GM10847 (cell line): ENCODE results near the gene ADAMTS17.

Experiments
- POLR2A ChIP-seq: IDR thresholded peaks from 2 replicates; pipeline ENCODE4 v1.6.1; 2011; ENCODE audit not compliant: insufficient read length; ENCODE audit errors: extremely low read depth

ADAMTS17 gene

DNA sequence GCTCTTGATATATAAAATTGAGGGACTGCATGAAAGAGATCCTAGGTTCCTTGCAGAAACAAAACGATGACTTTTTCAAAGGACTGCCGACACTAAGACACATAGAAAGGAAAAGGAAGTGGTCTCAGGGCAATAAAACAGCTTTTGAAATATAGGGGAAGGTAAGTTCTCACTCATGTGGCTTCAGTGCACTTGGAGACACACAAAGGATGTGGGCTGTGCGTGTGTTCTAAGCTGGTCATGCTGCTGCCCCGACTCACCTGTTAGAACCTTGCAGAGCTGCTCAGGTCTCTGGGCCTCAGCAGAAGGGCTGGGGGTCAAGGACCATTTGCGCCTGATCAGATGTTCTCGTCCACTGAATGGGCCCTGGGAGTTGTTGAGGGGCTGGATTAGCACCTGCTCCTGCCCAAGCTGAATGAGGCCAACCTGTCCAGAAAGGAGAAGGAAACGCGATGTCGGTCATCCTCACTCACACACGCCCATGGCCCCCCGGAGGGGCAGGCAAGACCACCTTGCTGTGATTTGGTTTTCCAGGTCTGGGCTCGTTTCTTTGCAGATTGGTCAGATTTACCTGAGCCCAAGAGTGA is 11.1 kb downstream of the ADAMTS17 start:
- TF ChIP-seq POLR2A, result no peak

DNA sequence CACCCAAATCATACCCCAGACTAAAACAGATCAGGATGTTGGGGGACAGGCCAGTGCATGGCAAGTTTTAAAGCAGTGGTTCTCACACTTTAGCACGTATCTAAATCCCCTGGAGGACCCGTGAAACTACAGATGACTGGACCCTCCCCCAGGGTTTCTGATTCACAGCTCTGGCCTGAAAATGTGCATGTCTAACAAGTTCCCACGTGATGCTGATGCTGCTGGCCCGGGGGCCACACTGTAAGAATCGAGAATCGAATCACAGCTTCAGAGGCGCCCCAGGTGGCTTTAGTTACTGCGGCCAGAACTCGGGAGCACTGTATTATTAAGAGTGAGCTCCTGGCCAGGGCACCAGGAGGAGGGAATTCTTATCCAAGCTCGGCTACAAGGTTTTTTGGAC is 11.6 kb downstream of the ADAMTS17 start:
- no peak for TF ChIP-seq POLR2A

DNA sequence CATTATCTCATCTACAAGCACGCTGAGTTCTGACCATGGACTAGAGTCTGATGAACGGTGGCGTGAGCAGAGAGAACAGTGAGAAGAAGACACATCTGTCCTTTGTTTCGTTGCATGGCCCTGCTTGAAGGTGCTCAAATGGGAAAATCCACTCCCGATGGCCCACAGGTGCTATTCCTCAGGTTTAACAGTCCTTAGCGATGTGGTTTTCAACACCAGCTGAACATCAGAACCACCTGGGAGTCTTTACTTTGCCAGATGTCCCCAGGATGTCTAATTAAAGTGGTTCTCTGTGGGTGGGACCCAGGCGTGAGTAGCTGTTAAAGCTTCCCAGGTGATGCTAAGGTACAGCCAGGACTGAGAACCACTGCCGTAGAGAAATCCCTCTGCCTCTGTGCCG is 13.0 kb downstream of the ADAMTS17 start:
- TF ChIP-seq POLR2A, result no peak

DNA sequence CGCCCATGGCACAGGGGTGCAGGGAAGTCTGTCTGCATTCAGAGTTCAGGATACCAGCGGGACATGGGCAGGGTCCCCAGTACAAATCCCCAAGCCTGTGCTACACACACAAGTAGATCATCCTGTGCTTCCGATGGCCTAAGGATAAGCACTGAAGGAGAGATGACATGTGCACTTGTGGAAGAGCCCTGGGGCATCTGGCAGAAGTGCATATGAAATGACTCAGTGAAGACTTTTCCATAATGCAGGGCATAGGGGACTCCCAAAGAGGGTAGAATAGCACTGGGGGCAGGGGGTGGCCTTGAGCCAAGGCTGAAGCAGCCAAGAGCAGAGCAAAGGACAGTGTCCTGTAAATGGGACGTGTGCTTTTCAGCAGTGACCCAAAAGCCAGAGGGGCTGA is 22.9 kb downstream of the ADAMTS17 start:
- no peak for TF ChIP-seq POLR2A

DNA sequence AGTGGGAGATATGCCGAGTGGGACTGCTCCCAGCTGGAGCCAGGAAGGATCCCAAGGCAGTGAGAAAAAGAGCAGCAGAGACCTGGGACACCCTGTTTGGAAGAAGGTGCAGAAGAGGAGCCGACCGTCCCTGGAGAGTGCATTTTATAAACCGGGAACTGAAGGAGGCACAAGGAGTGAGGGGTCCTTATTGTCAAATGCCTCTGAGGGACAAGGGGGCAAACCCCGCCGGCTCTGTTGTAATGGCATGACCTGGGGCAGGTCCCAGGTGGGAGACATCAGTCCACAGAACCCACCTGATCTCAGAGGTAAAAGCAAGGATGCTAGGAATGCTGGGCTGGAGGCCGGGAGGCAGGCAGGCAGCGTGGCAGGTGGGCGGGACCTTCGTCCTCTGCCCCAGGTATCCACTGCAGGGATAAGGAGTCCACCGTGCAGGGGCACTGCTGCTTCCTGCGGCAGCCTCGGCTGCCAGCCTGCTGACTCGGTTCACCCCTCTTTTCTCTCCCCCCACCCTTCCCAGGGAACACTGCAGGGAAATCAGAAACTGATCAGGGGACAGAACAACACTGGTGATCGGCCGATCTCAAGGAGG is 26.9 kb downstream of the ADAMTS17 start:
- no peak for TF ChIP-seq POLR2A

DNA sequence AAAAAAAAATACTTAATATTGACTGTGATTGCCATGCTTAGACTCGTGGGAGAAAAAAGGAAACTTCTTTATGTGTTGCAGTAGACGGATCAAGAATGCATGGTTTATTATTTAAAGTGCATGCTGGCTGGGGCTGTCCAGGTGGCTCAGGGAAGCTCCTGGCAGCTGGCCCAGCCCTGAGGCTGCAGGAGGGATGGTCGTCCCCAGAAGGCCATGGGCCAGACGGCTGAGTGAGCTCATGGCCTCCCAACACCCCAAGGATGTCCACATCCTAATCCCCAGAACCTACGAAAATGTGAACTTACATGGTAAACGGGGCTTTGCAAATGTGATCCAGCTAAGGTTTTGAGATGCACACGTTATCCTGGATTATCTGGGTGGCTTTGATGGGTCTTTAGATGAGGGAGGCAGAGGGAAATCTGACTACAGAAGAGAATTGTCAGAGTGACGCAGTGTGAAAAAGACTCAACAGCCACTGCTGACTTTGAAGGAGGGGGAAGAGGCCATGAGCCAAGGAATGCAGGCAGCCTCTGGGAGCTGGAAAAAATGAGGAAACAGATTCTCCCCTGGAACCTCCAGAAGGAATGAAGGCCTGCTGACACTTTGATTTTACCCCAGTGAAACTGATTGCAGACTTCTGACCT is 29.8 kb downstream of the ADAMTS17 start:
- no peak for TF ChIP-seq POLR2A

DNA sequence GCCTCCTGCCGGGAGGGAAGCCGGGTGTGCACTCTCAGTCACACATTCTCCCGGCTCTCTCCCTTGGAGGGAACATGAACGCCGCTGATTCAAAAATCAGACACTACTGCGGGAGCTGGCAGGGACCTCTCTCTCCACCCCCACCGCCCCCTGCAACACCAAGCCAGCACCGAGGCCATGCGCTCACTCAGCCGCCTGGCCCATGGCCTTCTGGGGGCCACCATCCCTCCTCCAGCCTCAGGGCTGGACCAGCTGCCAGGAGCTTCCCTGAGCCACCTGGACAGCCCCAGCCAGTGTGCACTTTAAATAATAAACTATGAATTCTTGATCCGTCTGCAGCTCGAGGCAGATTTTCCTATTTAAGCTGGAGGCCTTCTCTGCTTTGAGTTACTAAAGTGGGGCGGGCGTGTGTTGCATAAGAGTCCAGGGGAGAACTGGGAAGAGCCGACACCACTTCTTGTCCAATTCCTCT is 30.6 kb downstream of the ADAMTS17 start:
- TF ChIP-seq POLR2A, result no peak

DNA sequence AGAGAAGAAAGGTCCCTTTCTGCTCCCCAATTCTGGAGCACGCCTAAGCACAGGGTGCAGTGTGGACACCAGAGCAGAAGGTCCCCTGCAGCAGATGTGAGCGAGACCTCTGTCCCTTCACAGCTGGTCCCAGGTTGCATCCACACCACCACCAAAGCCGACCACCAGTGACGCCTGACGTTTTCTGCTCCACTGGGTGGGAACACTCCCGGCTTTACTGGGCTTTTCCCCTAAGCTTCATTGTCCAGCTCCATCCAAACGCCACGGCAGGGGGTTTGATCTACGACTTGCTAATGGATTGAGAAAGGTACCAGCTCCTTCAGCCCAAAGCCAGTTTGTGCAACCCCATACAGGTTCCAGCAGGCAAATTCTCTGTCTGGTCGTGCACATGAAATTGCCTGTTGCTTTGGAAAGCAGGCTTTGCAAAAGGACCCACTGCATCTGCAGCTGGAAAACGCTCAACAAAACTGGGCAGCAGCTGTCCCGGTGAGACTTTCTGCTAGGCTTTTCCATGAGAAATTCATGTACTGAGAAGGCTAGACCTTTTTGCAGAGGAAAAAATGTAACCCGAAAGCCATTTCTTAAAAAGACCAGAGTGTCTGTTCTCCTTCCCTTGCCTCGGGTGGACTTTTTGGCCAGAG is 31.1 kb downstream of the ADAMTS17 start:
- no peak for TF ChIP-seq POLR2A

DNA sequence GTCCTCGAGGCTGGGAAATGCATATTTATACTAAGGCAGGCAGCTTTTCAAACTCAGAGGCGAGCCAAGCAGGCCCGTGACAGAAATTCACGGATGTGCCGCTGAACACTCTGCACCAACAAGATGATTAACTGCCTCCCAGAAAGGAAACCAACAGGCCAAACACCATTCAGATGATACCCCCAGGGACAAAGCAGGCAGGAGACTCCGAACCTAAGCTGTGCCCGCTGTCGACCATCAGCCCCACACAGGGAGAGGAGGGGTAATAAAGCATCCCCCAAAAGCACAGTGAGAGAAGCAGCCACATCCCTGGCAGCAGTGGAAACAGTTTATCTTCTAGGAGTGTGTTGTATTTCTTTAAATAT is 31.8 kb downstream of the ADAMTS17 start:
- TF ChIP-seq POLR2A, result no peak

DNA sequence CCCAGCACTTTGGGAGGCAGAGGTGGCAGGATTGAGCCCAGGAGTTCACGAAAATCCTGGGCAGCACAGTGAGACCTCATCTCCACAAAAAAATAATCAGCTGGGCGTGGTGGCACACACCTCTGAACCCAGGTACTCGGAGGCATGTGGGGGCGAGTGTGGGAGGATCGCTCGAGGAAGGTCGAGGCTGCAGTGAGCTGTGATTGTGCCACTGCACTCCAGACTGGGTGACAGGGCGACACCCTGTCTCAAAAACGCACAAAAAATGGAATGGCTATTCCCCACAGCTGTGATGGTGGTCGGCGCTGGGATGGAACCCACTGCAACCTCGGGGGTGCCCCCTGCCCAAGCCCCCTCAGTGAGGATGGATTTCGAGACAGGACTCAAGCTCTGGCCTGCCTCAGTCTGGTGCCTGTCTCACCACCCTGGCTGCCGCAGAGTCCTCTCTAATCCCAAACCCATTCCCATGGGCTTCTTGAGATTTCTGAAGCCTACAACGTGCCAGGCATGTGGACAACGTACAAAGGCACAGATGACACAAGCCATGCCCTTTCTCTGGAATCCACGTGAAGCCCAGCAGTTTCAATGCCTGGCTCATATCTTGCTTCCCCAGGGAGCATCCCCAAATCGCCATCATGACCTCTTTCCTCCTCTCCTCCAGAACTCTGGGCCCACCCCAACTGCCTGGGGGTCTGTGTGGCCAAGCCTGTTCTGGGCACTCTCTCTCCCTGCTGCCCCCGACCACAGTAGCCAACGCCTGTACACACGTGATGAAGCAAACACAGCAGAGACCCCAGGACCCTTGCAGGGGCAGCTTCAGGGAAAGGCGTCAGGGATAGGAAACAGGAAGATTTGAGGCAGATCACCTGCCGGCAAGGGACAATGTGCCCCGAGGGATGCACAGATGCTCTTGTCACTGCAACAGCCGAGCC is 32.4 kb downstream of the ADAMTS17 start:
- TF ChIP-seq POLR2A, result no peak

DNA sequence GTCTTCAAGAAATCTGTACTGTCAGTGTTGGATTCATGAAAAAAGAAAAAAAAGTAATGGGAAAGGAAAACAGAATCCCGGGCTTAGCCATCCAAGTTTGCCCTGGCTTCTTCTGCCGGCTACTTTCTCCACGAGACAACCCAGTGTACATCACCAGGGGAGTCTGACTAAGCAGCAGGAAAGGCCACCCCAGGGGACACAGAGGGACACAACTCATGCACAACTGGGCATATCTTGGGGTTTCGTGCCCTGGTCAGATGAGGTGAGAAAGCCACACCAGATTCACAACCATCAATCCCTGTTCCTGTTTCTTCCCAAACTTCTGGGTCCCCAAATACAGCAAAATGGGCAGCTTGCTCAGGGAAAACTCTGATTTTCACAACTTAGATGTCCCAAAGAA is 33.2 kb downstream of the ADAMTS17 start:
- no peak for TF ChIP-seq POLR2A

DNA sequence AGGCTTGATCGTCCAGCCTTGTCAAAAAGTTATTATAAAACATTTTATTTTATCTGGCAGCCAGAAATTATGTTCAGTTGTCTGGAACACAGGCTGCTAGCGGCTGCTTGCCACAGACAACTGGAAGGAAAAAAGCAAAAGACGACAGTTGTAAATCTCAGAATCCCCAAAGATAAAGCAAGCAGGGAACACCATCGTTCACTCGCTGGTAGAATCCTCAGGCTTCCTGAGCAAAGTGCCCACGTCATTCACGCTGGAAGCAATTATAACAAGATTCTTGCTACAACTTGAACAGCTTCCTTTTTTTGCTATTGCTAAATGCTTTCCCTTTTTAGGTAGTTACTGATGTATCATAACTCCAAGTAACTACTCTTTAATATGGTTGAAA is 33.6 kb downstream of the ADAMTS17 start:
- no peak for TF ChIP-seq POLR2A

DNA sequence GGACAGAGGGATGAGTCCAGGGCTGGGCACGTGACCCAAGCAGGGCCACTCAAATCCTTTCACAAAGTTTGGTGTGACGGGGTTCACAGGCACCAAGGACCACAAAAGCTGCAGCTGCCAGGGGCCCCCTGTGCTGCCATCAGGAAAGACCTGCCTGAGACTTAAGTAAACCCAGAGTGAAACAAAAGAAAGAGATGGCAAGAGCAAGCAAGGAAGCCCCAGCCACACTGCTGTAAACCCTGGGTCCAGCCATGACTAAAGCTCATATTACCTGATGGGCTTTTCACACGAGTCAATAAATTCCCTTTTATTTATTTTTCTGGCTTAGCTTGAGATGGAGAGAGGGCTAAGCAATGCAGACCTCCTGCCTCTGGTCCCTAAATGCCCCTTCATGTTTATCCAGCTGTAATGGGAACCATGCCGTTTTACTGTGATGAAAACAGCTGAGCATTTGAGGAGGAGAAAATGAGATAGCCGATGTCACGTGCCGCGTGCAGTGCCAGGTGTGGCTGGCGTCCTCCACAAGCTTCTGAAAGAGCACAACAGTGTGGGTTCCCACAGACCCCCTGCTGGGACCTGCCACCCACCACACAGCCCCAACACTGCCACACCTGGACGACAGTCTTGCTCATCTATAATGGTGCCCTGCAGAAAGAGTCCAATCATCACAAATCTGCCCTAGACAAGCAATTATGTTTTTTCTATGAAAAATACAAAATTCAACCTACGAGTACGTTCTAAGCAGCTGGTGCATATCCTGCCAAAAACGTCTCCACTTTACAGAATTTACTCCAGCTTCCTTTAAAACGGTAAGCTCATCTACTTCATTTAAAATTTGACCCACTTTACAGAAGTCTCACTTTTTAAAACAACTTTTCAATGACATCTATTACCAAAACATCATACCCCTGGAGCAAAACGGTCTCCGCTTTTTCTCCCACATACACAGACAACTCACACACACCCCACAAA is 34.2 kb downstream of the ADAMTS17 start:
- TF ChIP-seq POLR2A, result no peak

DNA sequence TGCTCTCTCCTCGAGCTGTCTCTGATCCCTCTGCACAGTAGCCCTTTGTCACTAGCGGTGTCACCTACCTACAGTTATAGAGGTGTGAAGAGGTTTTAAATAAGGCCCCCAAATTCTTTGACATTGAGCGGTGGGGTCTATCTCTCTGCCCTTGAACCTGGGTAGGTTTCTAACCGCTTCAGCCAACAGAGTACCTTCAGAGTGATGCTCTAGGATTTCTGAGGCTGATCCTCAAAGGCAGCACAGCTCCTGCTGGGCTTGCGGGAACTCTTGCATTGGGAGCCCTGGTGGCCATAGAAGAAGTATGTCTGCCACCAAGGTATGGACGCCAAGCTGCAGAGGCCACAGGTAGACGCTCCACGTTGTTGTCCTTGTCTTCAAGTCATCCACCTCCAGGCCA is 35.7 kb downstream of the ADAMTS17 start:
- no peak for TF ChIP-seq POLR2A
